Neuronal stem cell (in vitro differentiated cells): Measurements from ENCODE around the gene SELPLG.
A peak's percentile ranks its signal among the peaks of the same experiment; 100 is the strongest.

ENCODE experiments used
- DNase-seq: peaks from one replicate; pipeline ENCODE4 v3.0.0-alpha.2; 2013; ENCODE audit warnings: low spot score
- H2AFZ ChIP-seq: one replicate; pipeline ENCODE4 v1.6.1; 2013; ENCODE audit warnings: mild to moderate bottlenecking, low read length, inconsistent platforms
- H2AK5ac ChIP-seq: 2 replicates; pipeline ENCODE4 v1.6.1; 2013; ENCODE audit warnings: low read depth, mild to moderate bottlenecking, inconsistent platforms, low read length, moderate library complexity, mixed read lengths
- H2BK120ac ChIP-seq: 2 replicates; pipeline ENCODE4 v1.6.1; 2013; ENCODE audit warnings: low read depth, mild to moderate bottlenecking, inconsistent platforms, low read length, moderate library complexity, mixed read lengths
- H2BK12ac ChIP-seq: one replicate; pipeline ENCODE4 v1.6.1; 2013; ENCODE audit warnings: low read length, inconsistent platforms
- H2BK15ac ChIP-seq: 2 replicates; pipeline ENCODE4 v1.6.1; 2013; ENCODE audit warnings: mild to moderate bottlenecking, low read length, inconsistent platforms, mixed read lengths
- H2BK5ac ChIP-seq: one replicate; pipeline ENCODE4 v1.6.1; 2013; ENCODE audit warnings: inconsistent platforms, mild to moderate bottlenecking, low read length, moderate library complexity
- H3K14ac ChIP-seq: one replicate; pipeline ENCODE4 v1.6.1; 2013; ENCODE audit warnings: low read length, inconsistent platforms
- H3K18ac ChIP-seq: 2 replicates; pipeline ENCODE4 v1.6.1; 2013; ENCODE audit warnings: low read length, inconsistent platforms
- H3K23ac ChIP-seq: 2 replicates; pipeline ENCODE4 v1.6.1; 2013; ENCODE audit warnings: low read depth, mild to moderate bottlenecking, mixed read lengths, low read length, inconsistent platforms; ENCODE audit not compliant: poor library complexity
- H3K27ac ChIP-seq: replicated peaks from 3 replicates; pipeline ENCODE4 v1.5.1; 2013; ENCODE audit warnings: low read length, inconsistent platforms
- H3K27me3 ChIP-seq, 3 experiments: 2 replicates each; pipeline ENCODE4 v1.6.1; 2013; ENCODE audit warnings: low read length in 3 of 3, mild to moderate bottlenecking in 2 of 3, inconsistent platforms in 1 of 3, low read depth in 1 of 3, mixed read lengths in 1 of 3, moderate library complexity in 1 of 3; ENCODE audit not compliant: control insufficient read depth in 3 of 3, insufficient read depth in 3 of 3
- H3K36me3 ChIP-seq, 2 donors: replicated peaks in 1 of 2; 2 replicates each; pipeline ENCODE4 v1.6.1; 2013; ENCODE audit warnings: low read length in 2 of 2; ENCODE audit not compliant: control insufficient read depth in 2 of 2, insufficient read depth in 2 of 2
- H3K4ac ChIP-seq: 2 replicates; pipeline ENCODE4 v1.6.1; 2013; ENCODE audit warnings: inconsistent platforms, mild to moderate bottlenecking, low read length, moderate library complexity
- H3K4me1 ChIP-seq, 2 donors: 1 replicate in 1 of 2; 2 replicates in 1 of 2; pipeline ENCODE4 v1.6.1; 2013; ENCODE audit warnings: low read length in 2 of 2, low read depth in 1 of 2; ENCODE audit not compliant: control insufficient read depth in 2 of 2, insufficient read depth in 1 of 2
- H3K4me2 ChIP-seq: one replicate; pipeline ENCODE4 v1.6.1; 2013; ENCODE audit warnings: mild to moderate bottlenecking, low read length, inconsistent platforms; ENCODE audit not compliant: insufficient read depth, poor library complexity, severe bottlenecking
- H3K4me3 ChIP-seq, 2 donors: 2 replicates each; pipeline ENCODE4 v1.5.1; 2013; ENCODE audit warnings: low read length in 2 of 2, mild to moderate bottlenecking in 2 of 2, inconsistent platforms in 1 of 2, moderate library complexity in 1 of 2
- H3K79me1 ChIP-seq: one replicate; pipeline ENCODE4 v1.6.1; 2013; ENCODE audit warnings: low read depth, mild to moderate bottlenecking, inconsistent platforms, low read length, moderate library complexity
- H3K9ac ChIP-seq: one replicate; pipeline ENCODE4 v1.6.1; 2013; ENCODE audit warnings: mild to moderate bottlenecking, low read depth, low read length, inconsistent platforms; ENCODE audit not compliant: poor library complexity
- H3K9me3 ChIP-seq, 2 donors: replicated peaks in 1 of 2; 2 replicates each; pipeline versions ENCODE3 to v1.6.1; 2013; ENCODE audit warnings: low read length in 2 of 2, mild to moderate bottlenecking in 2 of 2, inconsistent platforms in 1 of 2, low read depth in 1 of 2, mixed read lengths in 1 of 2, moderate library complexity in 1 of 2; ENCODE audit not compliant: control insufficient read depth in 2 of 2, insufficient read depth in 1 of 2
- H4K8ac ChIP-seq: one replicate; pipeline ENCODE4 v1.6.1; 2013; ENCODE audit warnings: low read depth, mild to moderate bottlenecking, inconsistent platforms, low read length, moderate library complexity
- H4K91ac ChIP-seq: one replicate; pipeline ENCODE4 v1.6.1; 2013; ENCODE audit warnings: low read length, low read depth, mild to moderate bottlenecking, inconsistent platforms; ENCODE audit not compliant: poor library complexity
- WGBS, 2 donors: extraction: QIAGEN DNeasy Blood & Tissue Kit; methylation state at CpG; one replicate each; pipeline ENCODE4 v1.1.7; 2013; ENCODE audit warnings: missing lambda C conversion rate in 2 of 2, mixed read lengths in 1 of 2; ENCODE audit not compliant: insufficient read length in 2 of 2, insufficient replicate concordance in 1 of 2; ENCODE audit errors: extremely low coverage in 2 of 2; 5-methylcytosine and 5-hydroxymethylcytosine counted together

SELPLG gene

DNA sequence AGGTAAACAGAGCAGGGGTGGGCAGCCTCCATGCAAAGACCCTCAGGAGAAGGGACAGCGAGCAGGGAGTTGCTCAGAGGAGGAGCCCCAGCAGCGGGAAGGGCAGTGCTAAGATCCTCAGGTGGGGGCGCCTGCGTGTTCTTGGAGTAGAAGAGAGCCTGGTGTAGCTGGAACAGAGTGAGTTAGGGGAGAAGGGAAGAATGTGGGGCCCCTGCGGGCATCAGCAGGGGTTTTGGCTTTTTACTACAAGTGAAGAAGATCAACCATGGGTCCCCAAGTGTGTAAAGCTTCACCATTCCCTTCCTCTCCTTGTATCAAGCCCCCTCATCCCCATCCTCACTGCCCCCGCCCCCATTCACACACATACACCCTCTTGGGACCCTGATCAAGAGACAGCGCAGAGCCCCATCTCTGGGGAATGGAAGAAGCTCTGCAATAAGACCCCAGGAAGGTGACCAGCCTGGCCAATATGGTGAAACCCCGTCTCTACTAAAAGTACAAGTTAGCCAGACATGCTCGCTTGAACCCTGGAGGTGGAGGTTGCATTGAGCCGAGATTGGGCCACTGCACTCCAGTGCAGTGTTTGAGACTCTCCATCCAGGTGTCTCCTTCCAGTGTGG, 25.6 kb downstream of the SELPLG start:
- Histone ChIP-seq H2AFZ (no peak overlapping the region), H2AK5ac (peak overlapping the region; percentile 22), H3K23ac (no peak overlapping the region), H3K79me1 (no peaks in the 10 kb centered on the region), H4K91ac (no peak overlapping the region), H2BK5ac (no peak overlapping the region), H3K4me1 (peaks cover 0 to 8% of the 10 kb centered on the region in 2 donors), H3K14ac (no peak overlapping the region), H3K4ac (no peak overlapping the region), H3K9me3 (peaks cover 0 to 4% of the 10 kb centered on the region in 2 donors), H3K18ac (peak overlapping the region; percentile 46), H3K36me3 (no peaks in the 10 kb centered on the region), H2BK15ac (peak overlapping the region; percentile 31), H2BK12ac (no peak overlapping the region), H3K4me2 (no peak overlapping the region), H4K8ac (no peak overlapping the region), H3K27me3 (peaks cover 0 to 22% (median 0%) of the 10 kb centered on the region in 3 experiments), H3K9ac (no peak overlapping the region), H3K4me3 (no peak overlapping the region), H3K27ac (no peak overlapping the region), H2BK120ac (no peak overlapping the region)
- no peak for DNase-seq
- WGBS, 2 donors, result no CpG with 5 or more reads among the region's 10 CpGs

DNA sequence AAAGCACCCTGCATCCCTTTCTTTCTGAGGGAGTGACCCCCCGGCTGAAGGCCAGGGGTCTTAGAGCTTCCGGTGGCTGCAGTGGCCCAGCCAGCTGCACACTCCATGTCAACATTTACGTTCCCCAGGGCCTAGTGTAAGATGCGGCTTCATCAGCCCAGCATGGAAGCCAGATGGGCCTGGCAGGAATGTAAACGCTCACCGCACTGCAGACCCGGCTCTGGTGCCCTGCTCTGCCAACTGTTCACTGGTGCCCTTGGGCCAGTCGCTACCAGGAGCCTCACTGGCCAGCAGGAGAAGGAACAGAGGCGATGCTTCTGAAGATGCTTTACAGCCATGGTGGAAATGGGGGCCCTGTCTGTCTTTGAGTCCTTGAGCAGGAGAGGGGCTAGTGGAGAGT, 27.2 kb downstream of the SELPLG start:
- H3K4me2 ChIP-seq, result no peak overlapping the region
- no peaks in the 10 kb centered on the region for H3K36me3 ChIP-seq
- H3K4me1 ChIP-seq, result peaks cover 2 to 5% of the 10 kb centered on the region in 2 donors
- no peak overlapping the region for H2BK120ac ChIP-seq
- no peak overlapping the region for H4K8ac ChIP-seq
- peak overlapping the region; percentile 9 for H3K9ac ChIP-seq
- H3K27me3 ChIP-seq, result peaks cover 0 to 21% (median 0%) of the 10 kb centered on the region in 3 experiments
- H2AK5ac ChIP-seq, result peak overlapping the region; percentile 10
- H3K9me3 ChIP-seq, result peaks cover 0 to 4% of the 10 kb centered on the region in 2 donors
- H4K91ac ChIP-seq, result no peak overlapping the region
- no peak overlapping the region for H3K27ac ChIP-seq
- H2BK12ac ChIP-seq, result no peak overlapping the region
- WGBS, 2 donors, result no CpG with 5 or more reads among the region's 9 CpGs
- peak overlapping the region in 1 of 2 donors; percentile 38 for H3K4me3 ChIP-seq
- H3K79me1 ChIP-seq, result no peaks in the 10 kb centered on the region
- no peak overlapping the region for H2AFZ ChIP-seq
- H3K18ac ChIP-seq, result peak overlapping the region; percentile 73
- no peak for DNase-seq
- H3K23ac ChIP-seq, result peak overlapping the region; percentile 8
- H2BK15ac ChIP-seq, result peak overlapping the region; percentile 8
- H3K14ac ChIP-seq, result no peak overlapping the region
- H2BK5ac ChIP-seq, result no peak overlapping the region
- H3K4ac ChIP-seq, result no peak overlapping the region

DNA sequence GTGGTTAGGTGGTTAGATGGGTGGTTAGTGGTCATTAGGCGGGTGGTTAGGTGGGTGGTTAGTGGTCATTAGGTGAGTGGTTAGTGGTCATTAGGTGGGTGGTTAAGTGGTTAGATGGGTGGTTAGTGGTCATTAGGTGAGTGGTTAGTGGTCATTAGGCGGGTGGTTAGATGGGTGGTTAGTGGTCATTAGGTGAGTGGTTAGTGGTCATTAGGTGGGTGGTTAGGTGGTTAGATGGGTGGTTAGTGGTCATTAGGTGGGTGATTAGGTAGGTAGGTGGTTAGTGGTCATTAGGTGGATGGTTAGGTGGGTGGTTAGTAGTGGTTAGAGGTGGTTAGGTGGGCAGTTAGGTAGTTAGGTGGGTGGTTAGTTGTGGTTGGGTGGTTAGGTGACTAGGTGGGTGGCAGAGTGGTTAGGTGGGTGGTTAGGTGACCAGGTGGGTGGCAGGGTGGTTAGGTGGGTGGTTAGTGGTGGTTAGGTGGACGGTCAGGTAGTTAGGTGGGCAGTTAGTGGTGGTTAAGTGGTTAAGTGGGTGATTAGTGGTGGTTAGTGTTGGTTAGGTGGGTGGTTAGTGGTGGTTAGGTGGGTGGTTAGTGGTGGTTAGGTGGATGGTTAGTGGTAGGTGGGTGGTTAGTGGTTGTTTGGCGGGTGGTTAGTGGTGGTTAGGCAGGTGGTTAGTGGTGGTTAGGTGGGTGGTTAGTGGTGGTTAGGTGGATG, 27.8 kb downstream of the SELPLG start:
- no peak overlapping the region for H2BK5ac ChIP-seq
- no peak overlapping the region for H3K4ac ChIP-seq
- peaks cover 5 to 6% of the 10 kb centered on the region in 2 donors for H3K4me1 ChIP-seq
- peak overlapping the region in 1 of 2 donors; percentile 58 for H3K4me3 ChIP-seq
- no peak overlapping the region for H4K91ac ChIP-seq
- H3K36me3 ChIP-seq, result no peaks in the 10 kb centered on the region
- no peak overlapping the region for H3K23ac ChIP-seq
- no peaks in the 10 kb centered on the region for H3K79me1 ChIP-seq
- H2BK15ac ChIP-seq, result no peak overlapping the region
- H2BK12ac ChIP-seq, result no peak overlapping the region
- DNase-seq, result no peak
- H3K27me3 ChIP-seq, result peaks cover 0 to 15% (median 0%) of the 10 kb centered on the region in 3 experiments
- H2AFZ ChIP-seq, result no peak overlapping the region
- WGBS, 2 donors, result 100% methylated on average over 1 of the region's 4 CpGs; no CpG with 5 or more reads in 1 of the 2 donors
- H3K9me3 ChIP-seq, result peaks cover 0 to 4% of the 10 kb centered on the region in 2 donors
- no peak overlapping the region for H2BK120ac ChIP-seq
- H3K4me2 ChIP-seq, result no peak overlapping the region
- H3K27ac ChIP-seq, result no peak overlapping the region
- H3K9ac ChIP-seq, result no peak overlapping the region
- H4K8ac ChIP-seq, result no peak overlapping the region
- no peak overlapping the region for H3K14ac ChIP-seq
- no peak overlapping the region for H2AK5ac ChIP-seq
- H3K18ac ChIP-seq, result peak overlapping the region; percentile 68

DNA sequence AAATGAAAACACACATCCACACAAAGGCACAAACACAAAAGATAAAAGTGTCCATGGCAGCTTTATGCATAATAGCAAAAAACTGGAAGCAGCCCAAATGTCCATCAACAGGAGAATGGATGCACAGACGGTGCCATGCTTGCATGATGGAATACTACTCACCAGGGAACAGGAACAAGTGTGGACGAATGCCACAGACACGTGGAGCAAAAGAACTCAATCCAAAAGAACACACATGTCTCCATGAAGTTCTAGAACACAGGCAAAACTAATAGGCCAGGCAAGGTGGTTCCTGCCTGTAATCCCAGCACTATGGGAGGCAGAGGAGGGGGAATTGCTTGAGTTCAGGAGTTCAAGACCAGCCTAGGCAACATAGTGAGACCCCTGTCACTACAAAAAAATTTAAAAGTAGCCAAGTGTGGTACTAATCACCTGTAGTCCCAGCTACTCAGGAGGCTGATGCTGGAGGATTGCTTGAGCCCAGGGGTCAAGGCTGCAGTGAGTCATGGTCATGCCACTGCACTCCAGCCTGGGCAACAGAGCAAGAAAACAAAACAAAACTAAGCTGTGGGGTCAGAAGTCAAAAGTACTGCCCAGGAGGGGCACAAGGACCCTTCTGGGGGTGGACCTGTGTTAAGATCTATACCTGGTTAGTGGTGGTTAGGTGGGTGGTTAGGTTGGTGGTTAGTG, 28.5 kb downstream of the SELPLG start:
- Histone ChIP-seq H3K36me3 (no peaks in the 10 kb centered on the region), H3K9ac (no peak overlapping the region), H3K4me3 (no peak overlapping the region), H3K27me3 (peaks cover 0 to 8% (median 0%) of the 10 kb centered on the region in 3 experiments), H2BK120ac (no peak overlapping the region), H3K4ac (no peak overlapping the region), H3K4me2 (no peak overlapping the region), H4K91ac (no peak overlapping the region), H3K23ac (no peak overlapping the region), H4K8ac (no peak overlapping the region), H2BK12ac (no peak overlapping the region), H3K27ac (no peak overlapping the region), H2BK15ac (no peak overlapping the region), H2AK5ac (no peak overlapping the region), H3K79me1 (no peaks in the 10 kb centered on the region), H3K9me3 (peaks cover 0 to 4% of the 10 kb centered on the region in 2 donors), H3K18ac (no peak overlapping the region), H2AFZ (no peak overlapping the region), H3K4me1 (peaks cover 5 to 6% of the 10 kb centered on the region in 2 donors), H3K14ac (no peak overlapping the region), H2BK5ac (no peak overlapping the region)
- WGBS, 2 donors, result no CpG with 5 or more reads among the region's 3 CpGs
- DNase-seq, result no peak
